Measurements from ENCODE around the gene LPCAT1.

- TF ChIP-seq CTCF (IDR thresholded peaks at IDR 0.05; ENCODE audit: low read depth, low read length, poor library complexity, severe bottlenecking) (no peak), EZH2phosphoT487 (IDR thresholded peaks at IDR 0.05; ENCODE audit: borderline replicate concordance, low read length) (no peak)
Observed at GRCh38 chr5:1437226-1437829, 86.4 kb downstream of the LPCAT1 start.
